ENCODE measurements around the gene LRP8.

Gene LRP8

DNA sequence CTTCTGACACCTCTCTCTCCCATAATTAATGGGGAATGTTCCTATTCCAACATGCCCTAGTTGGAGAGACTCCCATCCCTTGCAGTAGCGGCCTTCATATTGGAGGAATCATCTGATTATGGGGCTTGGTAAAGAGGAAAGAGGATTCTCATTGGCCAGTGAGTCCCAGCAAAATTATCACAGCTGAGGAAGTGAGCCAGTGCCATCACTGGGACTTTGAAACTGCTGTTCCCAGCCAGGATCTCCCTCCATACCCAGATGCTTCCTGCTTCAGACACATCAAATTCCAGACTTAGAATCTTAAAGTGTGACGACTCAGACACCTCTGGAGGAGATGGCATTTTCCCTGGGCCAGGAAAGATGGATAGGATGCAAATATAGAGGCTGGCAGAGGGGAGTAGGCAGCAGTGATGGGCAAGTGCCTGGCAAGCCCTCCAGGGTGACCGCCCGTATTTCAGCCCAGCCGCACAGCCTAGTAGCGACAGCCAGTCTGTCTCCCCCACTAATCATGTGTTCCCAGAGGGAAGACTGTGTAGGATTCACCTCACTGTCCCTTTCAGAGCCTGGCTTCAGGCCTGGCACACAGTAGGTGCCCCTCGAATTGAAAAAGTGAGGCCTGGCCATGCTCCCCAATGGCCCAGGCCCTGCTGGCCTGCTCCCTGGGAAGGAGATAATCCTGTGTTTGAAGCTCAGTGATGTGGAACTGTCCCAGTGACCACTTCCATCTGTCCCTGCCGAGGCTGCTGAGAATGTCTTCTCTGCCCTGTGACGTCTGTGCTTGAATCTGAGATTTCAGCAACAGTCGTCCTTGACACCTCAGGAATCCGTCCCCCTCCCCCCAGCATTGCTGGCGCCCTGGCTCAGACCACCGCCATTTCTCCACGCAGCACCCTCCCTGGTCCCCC is 48.3 kb downstream of the LRP8 start:
- no peak for DNase-seq

DNA sequence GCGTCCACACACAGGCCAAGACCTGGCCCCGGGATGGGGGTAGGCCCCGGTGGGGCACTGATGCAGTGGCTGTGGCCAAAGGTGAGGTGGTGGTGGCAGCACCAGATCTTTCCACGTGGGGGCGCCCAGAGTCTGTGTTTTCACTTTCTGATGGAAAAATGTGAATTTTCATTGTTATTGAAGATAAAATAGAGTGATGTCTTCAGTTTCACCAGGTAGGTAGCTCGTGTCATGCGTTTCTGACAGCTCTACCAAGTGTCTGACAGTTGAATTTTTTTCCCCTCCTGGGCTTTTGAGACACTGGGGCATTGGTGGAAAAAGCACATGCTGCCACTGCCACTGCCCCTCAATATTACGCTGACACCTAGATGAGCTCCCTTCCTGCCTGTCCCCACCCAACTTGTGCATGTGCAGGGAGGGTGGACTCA is 49.6 kb downstream of the LRP8 start:
- peak; percentile 51 for DNase-seq

DNA sequence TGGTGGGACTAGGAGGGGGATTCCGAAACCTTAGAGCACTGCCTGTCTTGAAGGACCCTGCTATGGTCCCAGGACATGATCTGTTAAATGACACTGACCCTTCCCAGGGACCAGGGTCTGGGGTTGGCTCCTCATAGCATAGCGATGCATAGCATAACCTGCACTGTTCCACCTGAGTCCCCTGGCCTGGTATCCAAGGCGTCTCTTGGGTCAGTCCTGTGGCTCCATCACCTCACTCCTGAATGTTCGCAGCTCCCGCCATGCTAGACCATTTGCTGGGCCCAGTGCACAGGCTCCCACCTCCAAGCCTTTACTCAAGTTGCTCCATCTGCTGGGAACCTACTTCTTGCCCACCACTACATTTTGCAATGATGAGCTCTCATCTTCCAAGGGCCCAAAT is 50.5 kb downstream of the LRP8 start:
- no peak for DNase-seq

DNA sequence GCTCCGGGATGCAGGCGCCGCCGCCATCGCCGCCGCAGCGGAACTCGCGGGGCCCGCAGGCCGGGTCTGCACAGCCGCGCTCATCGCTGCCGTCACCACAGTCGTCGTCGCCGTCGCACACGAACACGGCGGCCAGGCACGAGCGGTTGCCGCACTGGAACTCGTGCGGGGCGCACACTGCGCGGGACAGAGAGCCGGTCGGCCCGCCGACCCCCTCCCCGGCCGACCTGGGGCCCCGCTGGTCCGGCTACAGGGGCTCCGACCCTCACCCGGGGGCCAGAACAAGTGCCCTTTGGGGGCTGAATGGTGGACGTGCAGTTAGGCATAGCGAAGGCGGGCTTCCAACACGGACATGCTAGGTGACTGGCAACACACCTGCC is 51.0 kb downstream of the LRP8 start:
- DNase-seq = no peak

DNA sequence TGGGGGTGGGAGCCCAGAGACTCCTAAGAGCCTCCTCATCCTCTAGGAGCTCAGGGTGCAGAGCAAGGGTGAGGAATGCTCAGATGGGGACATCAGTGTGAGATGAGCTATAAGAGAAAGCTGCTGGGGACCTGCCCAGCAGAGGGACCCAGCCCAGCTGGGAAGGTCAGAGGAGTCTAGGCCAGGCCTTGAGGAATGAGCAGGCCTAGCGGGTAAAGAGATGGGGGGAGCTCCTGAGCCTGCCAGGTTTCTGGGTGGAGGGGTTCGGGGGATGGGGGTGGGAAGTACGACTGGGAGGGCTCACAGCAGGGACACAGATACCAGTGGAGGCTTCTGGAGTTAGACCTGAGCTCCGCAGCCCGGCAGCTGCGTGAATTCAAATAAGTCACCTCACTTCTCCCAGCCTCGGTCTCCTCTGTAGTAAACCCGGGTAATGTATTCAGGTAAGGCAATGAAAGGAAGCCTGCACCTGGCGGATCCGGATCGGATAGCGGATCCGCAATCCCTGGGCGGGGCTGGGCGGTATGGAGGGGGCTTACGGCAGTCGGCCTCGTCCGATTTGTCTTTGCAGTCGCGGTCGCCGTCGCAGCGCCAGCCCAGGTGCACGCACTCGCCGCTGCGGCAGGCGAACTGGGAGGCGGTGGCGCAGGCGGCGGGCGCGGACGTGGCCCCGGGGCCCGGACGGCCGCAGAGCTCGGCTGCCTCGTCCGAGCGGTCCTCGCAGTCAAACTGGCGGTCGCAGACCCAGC is 51.5 kb downstream of the LRP8 start:
- no peak for DNase-seq

DNA sequence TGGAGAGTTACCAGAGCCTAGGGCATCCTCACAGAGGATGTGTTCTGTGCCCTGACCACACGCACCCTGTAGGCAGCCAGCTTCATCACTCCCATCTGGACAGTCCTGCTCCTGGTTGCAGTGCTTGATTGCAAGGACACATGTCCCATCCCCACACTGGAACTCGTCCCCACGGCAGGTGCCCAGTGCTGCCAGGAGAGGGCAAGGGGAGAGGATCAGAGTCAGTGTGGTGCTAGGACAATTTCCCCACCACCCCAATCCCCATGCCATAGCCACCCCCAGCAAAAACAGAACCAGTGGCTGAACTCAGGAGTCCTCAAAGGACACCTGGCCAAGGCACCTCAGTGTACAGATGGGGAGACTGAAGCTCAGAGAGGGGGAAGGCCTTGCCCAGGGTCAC is 52.3 kb downstream of the LRP8 start:
- DNase-seq = no peak

DNA sequence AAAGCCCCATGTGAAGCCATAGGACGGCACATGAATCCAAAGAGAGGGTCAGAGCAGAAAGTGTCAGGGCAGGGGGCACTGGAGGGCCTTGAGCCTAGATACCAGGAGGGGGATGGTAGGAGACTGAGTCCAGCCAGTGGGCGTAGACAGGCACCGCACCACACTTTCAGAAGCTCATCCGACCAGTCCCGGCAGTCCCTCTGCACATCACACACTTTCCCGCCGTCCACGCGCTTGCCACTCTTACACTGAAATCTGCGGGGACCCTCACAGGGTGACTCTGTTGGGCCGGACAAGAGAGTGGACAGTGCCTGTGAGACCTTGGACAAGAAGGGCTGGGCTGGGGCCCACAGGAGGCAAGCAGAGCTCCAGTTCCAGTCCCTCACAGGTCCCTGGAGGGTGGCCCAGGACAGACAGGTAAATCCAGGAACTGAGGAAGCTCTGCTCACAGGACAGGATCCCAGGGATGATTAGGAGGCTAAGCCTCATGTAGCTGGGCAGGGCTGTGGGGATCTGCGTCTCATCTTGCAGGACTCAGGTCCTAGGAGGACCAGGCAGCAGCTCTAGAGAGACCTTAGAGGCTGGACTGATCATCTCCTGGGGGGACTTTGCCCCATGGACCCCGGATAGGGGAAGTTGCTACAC is 53.2 kb downstream of the LRP8 start:
- DNase-seq = no peak

DNA sequence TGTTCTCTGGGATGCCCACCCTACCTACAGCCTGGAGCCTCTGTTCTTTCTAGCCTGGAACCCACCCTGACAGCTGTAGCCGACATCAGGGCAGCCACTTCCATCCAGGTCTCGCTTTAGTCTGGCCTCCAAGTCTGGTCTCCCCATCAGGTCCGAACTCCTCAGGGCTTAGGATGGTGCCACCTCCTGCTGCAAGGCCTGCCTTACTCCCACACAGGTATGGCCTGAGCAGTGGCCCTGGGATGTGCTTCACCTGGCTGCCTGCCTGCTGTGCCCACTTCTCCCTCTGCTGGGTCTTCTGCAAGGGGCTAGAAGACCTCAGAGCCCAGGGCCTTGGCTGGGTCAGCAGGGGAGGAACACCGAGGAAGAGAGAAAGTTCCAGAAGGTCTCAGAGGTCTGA is 53.8 kb downstream of the LRP8 start:
- no peak for DNase-seq

DNA sequence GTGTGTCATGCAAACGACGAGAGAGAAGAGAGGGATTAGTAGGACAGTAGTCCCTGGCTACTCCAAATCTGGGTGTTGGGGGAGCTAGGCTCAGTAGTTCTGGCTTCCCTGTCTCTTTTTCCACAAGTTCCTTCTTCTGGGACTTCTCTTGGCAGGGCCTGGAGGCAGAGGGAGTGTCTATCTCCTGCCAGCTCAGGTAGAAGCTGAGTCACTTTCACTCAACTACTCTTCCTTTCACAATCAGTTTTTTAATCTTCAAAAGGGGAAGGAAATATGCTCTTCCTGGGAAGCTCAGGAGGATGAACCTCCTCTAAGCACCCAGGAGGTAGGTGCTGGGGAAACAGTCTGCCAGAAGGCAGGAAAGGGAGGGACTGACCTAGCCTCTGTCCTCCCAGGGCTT is 54.3 kb downstream of the LRP8 start:
- no peak for DNase-seq

DNA sequence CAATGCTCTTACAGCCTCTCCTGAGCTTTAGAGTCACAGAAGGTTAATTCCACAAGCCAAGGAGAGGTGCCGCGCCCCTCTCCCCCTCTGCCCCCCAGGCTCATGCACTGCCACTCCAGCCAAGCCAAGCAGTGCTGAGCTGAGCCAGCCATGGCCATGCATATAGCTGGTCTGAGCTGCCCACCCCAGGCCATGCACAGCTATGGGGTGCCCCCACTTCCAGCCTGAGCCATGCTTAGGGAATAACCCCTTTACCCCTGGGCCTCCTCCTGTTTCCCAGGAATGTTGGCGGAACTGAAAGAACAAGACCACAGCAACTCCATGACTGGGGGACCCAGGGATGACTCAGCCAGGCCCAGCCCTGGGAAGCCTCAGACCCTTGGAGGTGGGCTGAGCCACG is 55.5 kb downstream of the LRP8 start:
- DNase-seq = no peak

DNA sequence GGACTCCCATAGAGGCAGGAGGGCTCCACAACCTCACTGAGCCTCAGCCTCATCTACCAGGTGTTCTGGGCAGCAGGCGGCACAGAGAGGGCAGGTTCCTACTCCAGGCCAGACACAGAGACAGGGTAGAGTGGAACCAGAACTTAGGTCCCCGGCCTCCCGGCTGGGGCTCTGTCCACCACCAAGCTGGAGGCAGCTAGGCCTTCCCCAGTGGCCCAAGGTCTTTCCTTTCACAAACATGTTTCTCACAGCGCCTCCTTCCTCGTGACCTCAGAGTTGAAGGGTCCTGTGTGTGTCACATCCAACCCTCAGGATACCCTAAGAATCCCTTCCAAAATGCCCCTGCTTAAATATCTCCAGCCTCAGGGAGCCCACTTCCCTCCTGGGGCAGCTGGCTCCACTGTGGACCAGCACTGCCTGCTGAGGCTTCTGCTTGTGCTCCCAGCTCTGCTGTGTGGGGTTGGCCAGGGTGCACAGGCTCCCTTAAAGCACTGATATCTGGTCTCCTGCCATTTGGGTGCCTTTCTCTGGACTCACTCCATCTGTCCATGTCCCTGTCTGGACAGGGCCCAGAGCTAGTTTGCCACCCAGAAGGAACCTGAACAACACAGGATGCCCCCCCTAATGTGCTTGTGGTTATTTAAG is 56.3 kb downstream of the LRP8 start:
- no peak for DNase-seq

DNA sequence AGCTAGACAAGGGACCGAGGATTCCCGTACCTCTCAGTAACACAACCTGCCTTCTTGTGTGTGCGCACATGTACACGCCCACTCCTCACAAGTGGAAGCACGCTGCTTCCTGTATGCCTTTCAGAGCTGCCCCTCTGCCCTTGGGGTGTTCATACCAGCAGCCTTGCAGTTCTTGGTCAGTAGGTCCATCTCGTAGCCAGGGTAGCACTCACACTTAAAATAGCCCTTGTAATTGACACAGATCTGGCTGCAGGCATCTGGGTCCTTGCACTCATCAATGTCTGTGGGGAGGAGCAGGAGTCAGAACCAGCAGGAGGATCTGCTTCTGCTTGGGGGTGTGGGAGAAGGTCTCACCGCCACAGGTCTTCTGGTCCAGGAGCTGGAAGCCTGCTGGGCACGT is 57.0 kb downstream of the LRP8 start:
- DNase-seq = no peak

DNA sequence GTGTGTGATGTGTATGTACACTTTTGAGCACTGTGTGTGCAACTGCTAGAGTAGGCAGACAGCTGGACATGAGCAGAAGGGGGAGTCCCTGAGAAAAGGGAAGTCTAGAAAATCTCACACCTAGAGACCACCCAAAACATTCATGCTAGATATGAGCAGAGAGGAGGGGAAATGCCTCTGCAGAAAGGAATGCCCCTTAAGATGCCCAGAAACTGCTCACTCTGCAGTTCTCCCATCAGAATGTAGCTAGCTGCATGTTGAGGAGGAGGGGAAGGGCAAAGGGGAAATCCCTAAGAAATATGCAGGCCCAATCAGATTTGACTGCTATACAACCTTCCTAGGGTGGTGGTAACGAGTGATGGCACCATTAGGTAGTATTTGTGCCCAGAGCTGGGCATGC is 57.8 kb downstream of the LRP8 start:
- DNase-seq = no peak

DNA sequence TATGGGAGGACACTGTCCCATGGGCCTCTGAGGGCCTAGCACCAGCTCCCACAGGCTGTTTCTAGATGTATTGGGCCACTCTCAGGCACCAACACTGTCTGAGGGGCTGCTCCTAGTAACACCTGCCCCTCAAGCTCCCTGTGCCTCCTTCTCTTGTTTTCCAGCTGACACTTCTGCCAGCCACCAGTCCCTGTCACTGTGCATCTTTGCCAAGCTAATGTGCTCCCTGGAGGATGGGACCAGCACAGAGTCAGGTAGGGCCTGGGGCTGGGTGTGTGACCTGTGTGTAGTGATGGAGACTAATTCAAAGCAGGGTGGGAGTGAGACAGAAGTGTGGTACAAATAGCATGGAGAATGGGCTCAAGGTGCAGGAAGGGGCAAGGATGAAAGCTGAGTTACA is 60.1 kb downstream of the LRP8 start:
- DNase-seq = no peak

DNA sequence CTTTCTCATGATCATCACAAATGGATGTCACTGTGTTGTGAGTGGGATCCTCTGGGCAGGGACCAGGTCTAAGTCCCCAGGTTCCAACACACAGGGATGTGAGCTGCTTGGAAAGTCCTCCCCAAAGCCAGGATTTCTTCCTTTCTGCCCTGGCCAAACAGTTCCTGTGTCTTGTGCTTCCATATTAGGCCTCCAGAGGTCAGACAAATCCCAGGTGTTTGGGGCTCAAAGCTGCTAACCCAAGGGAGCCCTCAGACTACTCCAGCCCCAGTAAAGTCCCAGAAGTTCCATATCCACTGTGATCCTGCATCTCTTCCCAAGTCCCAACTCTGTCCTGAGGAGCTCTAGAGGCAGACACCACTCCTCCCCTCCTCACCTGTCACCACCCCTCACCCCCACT is 61.8 kb downstream of the LRP8 start:
- no peak for DNase-seq

DNA sequence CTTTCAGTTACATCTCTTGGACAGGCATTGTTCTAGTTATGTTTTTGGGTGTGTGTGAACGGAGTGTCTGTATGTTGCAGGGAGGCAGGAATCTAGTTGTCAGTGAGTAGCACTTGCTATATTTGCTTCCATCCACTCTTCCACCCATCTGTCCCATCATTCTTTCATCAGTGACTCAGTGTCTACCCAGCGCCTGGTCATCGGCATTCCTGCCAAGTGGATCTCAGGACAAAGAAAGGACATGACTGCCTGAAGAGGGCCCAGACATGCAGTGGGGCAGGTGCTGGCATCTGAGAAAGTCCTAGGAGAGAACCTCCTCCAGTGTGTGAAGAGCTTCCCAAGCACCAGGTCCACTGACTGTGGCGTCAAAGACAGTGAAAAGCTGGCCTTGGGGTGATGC is 62.3 kb downstream of the LRP8 start:
- DNase-seq = no peak

DNA sequence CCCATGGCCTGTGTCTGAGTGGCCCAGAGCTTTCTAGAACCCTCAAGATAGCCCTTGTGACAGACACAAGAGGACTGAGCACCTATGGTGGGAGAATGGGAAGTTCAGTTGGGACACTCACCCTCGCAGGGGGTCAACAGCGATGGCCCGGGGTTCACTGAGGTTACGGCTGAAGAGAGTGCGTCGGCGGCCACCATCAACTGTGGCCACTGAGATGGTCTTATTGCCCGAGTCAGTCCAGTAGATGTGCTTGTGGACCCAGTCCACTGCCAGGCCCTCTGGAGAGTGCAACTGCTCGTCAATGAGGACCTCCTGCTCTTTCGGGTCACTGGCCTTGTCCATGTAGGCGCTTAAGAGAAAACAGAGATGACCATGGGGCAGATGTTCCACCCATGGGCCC is 63.8 kb downstream of the LRP8 start:
- DNase-seq = no peak

DNA sequence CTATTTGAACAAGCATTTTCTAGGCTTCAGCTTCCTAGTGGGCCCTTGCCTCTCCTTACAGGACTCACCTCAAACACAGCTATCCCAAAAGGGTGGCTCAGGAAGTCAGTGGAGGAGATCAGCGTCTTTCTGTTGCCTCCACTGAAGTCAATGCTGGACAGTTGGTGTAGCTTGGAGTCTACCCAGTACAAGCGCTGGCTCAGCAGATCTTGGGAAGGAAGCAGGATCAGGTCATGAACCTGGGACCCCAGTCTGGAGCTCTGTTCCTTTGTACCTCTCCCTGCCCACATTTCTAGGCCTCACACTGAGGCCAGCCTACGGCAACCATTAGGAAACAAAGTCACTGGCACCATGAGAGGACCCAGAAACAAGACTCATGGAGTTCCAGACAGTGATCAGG is 65.9 kb downstream of the LRP8 start:
- no peak for DNase-seq

DNA sequence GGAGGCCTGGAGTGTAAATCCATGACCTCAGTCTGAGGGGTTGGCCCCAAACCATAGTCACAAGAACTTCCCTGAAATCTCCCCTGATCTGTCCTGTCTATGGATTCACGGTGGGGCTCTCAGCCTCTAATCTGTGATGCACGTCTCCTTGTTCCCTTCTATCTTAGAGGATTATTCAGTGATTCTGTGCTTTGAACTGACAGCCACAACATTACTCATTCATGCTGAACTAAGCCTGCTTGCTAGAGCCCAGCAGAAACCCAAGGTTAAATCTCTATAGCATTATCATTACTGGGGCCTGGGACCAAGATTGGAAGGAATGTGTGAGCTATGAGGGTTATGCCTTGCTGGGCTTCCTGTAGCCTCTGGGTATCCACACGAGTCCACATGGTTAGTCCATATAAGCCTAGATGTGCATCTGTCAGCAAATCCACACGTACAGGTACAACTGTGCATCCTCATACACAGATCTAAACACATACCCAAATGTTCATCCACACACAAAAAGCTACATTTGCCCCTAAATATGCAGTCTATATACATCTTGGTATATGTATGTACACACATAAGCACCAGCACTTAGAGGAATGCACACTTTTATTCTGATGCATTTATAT is 67.1 kb downstream of the LRP8 start:
- no peak for DNase-seq

DNA sequence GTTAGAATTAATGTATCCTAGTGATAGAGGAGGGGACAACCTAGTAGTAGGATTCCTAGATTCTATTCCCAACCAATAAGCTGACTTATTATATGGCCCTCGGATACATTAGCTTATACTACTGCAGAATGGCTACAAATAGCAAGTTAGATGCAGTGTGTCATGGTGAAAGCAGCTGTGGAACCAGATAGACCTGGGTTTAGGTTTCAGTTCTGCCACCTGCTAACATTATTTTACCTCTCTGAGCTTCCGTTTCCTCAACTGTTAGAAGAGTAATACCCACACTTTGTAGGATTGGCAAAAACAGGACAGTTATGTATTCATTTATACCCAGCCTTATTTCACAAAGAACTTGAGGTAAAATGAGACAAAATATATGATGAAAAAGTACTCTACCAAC is 67.9 kb downstream of the LRP8 start:
- no peak for DNase-seq

DNA sequence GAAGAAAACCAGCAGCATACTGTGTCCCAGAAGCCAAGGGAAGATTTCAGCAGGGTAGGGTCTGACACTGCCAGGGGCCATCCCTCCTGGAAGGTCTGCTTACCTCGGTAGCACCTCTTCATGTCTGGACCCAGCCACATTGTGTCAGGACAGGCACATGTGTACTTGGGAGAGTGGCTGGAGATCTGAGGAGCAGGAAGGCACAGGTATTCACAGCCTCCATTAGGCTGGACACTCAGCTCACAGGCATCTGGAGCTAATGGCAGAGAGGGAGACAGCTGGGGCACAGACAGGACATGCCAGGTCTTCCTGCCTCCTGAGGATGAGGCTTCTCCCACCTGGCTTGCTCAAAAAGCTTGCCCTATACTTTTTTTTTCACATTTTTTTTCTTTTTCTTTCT is 69.7 kb downstream of the LRP8 start:
- DNase-seq = no peak

DNA sequence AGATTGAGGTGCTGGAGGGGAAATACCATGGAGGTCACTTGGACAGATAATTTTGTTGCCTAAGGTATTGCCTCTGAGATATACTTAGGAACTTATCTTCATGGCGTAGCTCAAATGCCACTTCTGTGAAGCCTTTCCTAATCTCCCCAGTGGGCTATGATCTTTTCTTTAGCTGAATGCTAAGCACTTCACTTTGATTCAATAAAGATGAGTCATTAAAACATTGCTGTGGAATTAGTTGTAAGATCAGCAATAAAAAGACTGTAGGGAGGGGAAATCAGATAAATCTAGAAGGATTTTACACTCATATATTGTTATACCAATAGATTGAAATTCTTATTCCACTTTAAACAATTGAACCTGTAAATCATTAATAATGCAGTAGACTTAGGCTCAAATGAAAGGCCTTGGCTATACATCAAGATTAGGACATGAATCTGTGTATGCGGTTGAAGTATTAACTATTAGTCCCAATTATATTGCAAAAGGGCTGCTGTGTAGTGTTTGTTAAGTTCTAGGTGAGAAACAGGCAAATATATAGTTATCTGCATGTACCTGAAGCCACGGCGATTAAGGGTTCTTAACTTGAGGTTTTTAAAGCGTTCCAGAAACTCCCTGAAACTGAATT is 70.3 kb downstream of the LRP8 start:
- no peak for DNase-seq
